ENCODE data around the gene DLGAP1.

DLGAP1 gene

GRCh38 chr18:3552305-3552704 lies 902.8 kb downstream of the DLGAP1 start:
- no peak for DNase-seq

GRCh38 chr18:3547891-3548615 lies 907.1 kb downstream of the DLGAP1 start:
- no peak for DNase-seq

GRCh38 chr18:3546106-3546505 lies 909.0 kb downstream of the DLGAP1 start:
- no peak for DNase-seq

- no peak for DNase-seq
These were observed 910.6 kb downstream of the DLGAP1 start for GRCh38 chr18:3544537-3544936.

- no peak for DNase-seq
These were observed 913.3 kb downstream of the DLGAP1 start for GRCh38 chr18:3541549-3542386.

- no peak for DNase-seq
These were observed 914.1 kb downstream of the DLGAP1 start for GRCh38 chr18:3540805-3541548.

GRCh38 chr18:3538954-3539617 lies 916.0 kb downstream of the DLGAP1 start:
- no peak for DNase-seq

GRCh38 chr18:3538456-3538855 lies 916.7 kb downstream of the DLGAP1 start:
- DNase-seq: no peak

- no peak for DNase-seq
These were observed 924.3 kb downstream of the DLGAP1 start for GRCh38 chr18:3530807-3531206.

- no peak for DNase-seq
These were observed 925.5 kb downstream of the DLGAP1 start for GRCh38 chr18:3529601-3530000.

GRCh38 chr18:3529077-3529476 lies 926.0 kb downstream of the DLGAP1 start:
- DNase-seq: no peak

- DNase-seq: no peak
These were observed 926.9 kb downstream of the DLGAP1 start for GRCh38 chr18:3528231-3528630.

- no peak for DNase-seq
These were observed 928.4 kb downstream of the DLGAP1 start for GRCh38 chr18:3526421-3527354.

- DNase-seq: peak; percentile 3
These were observed 929.2 kb downstream of the DLGAP1 start for GRCh38 chr18:3525870-3526420.

GRCh38 chr18:3524706-3525105 lies 930.4 kb downstream of the DLGAP1 start:
- no peak for DNase-seq

GRCh38 chr18:3520230-3521085 lies 934.6 kb downstream of the DLGAP1 start:
- DNase-seq: no peak

- no peak for DNase-seq
These were observed 940.5 kb downstream of the DLGAP1 start for GRCh38 chr18:3514312-3515216.

GRCh38 chr18:3513481-3513880 lies 941.6 kb downstream of the DLGAP1 start:
- no peak for DNase-seq

- DNase-seq: no peak
These were observed 943.1 kb downstream of the DLGAP1 start for GRCh38 chr18:3511980-3512379.
